ENCODE measurements around the gene ZNF443. TPM values are rescaled to one million over a fixed set of nuclear protein-coding genes. Genes with fewer than 3 reads are reported as not detected.
A peak's percentile ranks its signal among the peaks of the same experiment; 100 is the strongest.
"Not testable (repeated sequence)": the region's sequence is repeated elsewhere in the genome, so short reads cannot be mapped to it uniquely, and the experiment has no call there.

The ZNF443 gene
- total and polyA plus RNA-seq, 7 donors = 0.79 to 2.3 (median 1.2) TPM

- intact Hi-C loops (cut with DNase I) = no loop called here
- no peaks in the 10 kb centered on the region for H3K36me3 ChIP-seq (ENCODE audit: insufficient read depth in 1 of 2, low read depth in 1 of 2)
- H3K9me3 ChIP-seq = peaks cover 16% of the 10 kb centered on the region
- WGBS, 3 donors = 56 to 71% (median 59%) methylated on average over 6 of the region's 6 CpGs
- ATAC-seq (no peak), DNase-seq (no peak)
- H3K4me3 ChIP-seq = no peak overlapping the region
- H3K4me1 ChIP-seq = no peaks in the 10 kb centered on the region
- no peaks in the 10 kb centered on the region for H3K27me3 ChIP-seq (ENCODE audit: insufficient read depth in 3 of 3, low read length in 2 of 3)
- no peak overlapping the region for H3K27ac ChIP-seq
- TF ChIP-seq CTCF (IDR thresholded peaks at IDR 0.05) = no peak
These were observed 12.7 kb upstream of the ZNF443 start for GRCh38 chr19:12453495-12453894.

- no peak for TF ChIP-seq CTCF (IDR thresholded peaks at IDR 0.05)
- H3K4me1 ChIP-seq = no peaks in the 10 kb centered on the region
- H3K27me3 ChIP-seq (ENCODE audit: insufficient read depth in 3 of 3, low read length in 2 of 3) = no peaks in the 10 kb centered on the region
- H3K4me3 ChIP-seq = no peak overlapping the region
- DNase-seq = no peak
- H3K27ac ChIP-seq = no peak overlapping the region
- no peaks in the 10 kb centered on the region for H3K36me3 ChIP-seq (ENCODE audit: insufficient read depth in 1 of 2, low read depth in 1 of 2)
- intact Hi-C loops (cut with DNase I) = no loop called here
- H3K9me3 ChIP-seq = peaks cover 6% of the 10 kb centered on the region
- no peak for ATAC-seq
- 73 to 92% (median 75%) methylated on average over 10 of the region's 10 CpGs for WGBS, 3 donors
These were observed 10.0 kb upstream of the ZNF443 start for GRCh38 chr19:12450844-12451243.

- H3K27ac ChIP-seq = no peak overlapping the region
- no peak overlapping the region for H3K4me3 ChIP-seq
- no peaks in the 10 kb centered on the region for H3K27me3 ChIP-seq (ENCODE audit: insufficient read depth in 3 of 3, low read length in 2 of 3)
- H3K9me3 ChIP-seq = peaks cover 9% of the 10 kb centered on the region
- no peak for ATAC-seq
- no peaks in the 10 kb centered on the region for H3K36me3 ChIP-seq (ENCODE audit: insufficient read depth in 1 of 2, low read depth in 1 of 2)
- TF ChIP-seq CTCF (IDR thresholded peaks at IDR 0.05) = no peak
- 47 to 93% (median 48%) methylated on average over 2 of the region's 2 CpGs for WGBS, 3 donors
- no peak for DNase-seq
- no peaks in the 10 kb centered on the region for H3K4me1 ChIP-seq
- intact Hi-C loops (cut with DNase I) = loop anchor here in 1 of 2 donors (10.0 kb wide), 1 partner anchor 46 kb away; no protein-coding TSS in a partner anchor
These were observed 8.0 kb upstream of the ZNF443 start for GRCh38 chr19:12448808-12449207.

GRCh38 chr19:12439686-12440540, 908 bp downstream of the ZNF443 start:
- Histone ChIP-seq H3K27ac (peak overlapping the region; percentile 69), H3K4me3 (peak overlapping the region; percentile 73)
- H3K9me3 ChIP-seq; H3K4me1 ChIP-seq; H3K27me3 ChIP-seq (ENCODE audit: insufficient read depth in 3 of 3, low read length in 2 of 3); H3K36me3 ChIP-seq (ENCODE audit: insufficient read depth in 1 of 2, low read depth in 1 of 2): not testable (repeated sequence)
- WGBS, 3 donors = 2 to 4% (median 2%) methylated on average over 15 to 22 of the region's 28 CpGs
- DNase-seq (peak in 1 of 2 donors; percentile 53), ATAC-seq (peak in 2 of 4 donors; percentile 30 to 52)
- intact Hi-C loops (cut with DNase I) = loop anchor here in 1 of 2 donors (5.0 to 10.0 kb wide), 2 partner anchors 38 to 55 kb away; partner anchors contain the start of gene ZNF799

GRCh38 chr19:12430726-12431299, 10.0 kb downstream of the ZNF443 start:
- ATAC-seq; DNase-seq; intact Hi-C loops (cut with DNase I); H3K27ac ChIP-seq; H3K4me1 ChIP-seq; H3K27me3 ChIP-seq (ENCODE audit: insufficient read depth in 3 of 3, low read length in 2 of 3); H3K4me3 ChIP-seq; H3K9me3 ChIP-seq: not testable (repeated sequence)
- whole genome bisulfite sequencing, 3 donors = 96 to 97% (median 96%) methylated on average over 6 of the region's 6 CpGs
- H3K36me3 ChIP-seq (ENCODE audit: insufficient read depth in 1 of 2, low read depth in 1 of 2) = peaks cover 0 to 14% of the 10 kb centered on the region in 2 donors

Data from psoas muscle (tissue), 8 donors.